ENCODE results near the gene EYS.

Gene EYS

DNA sequence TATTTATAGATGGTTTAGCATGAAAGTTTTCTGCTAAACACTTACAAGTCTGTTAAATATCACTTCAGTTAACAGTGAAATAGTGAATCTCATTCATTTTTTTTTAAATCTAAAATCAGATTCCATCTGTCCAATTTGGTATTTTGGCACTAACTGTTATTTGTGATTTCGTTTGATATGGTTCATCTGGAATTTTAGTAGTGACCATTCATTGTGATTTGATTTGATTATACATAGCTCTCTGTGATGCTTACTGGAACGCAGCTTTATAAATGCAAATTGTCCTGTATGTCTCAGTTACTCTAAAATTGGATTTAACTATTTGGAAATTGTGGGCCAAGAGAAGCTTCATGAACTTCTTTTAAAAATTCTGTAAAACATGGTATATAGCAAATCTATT is 571.5 kb downstream of the EYS start:
- no peak for DNase-seq (ENCODE audit: low read depth)
- TF ChIP-seq, protein P1, sequence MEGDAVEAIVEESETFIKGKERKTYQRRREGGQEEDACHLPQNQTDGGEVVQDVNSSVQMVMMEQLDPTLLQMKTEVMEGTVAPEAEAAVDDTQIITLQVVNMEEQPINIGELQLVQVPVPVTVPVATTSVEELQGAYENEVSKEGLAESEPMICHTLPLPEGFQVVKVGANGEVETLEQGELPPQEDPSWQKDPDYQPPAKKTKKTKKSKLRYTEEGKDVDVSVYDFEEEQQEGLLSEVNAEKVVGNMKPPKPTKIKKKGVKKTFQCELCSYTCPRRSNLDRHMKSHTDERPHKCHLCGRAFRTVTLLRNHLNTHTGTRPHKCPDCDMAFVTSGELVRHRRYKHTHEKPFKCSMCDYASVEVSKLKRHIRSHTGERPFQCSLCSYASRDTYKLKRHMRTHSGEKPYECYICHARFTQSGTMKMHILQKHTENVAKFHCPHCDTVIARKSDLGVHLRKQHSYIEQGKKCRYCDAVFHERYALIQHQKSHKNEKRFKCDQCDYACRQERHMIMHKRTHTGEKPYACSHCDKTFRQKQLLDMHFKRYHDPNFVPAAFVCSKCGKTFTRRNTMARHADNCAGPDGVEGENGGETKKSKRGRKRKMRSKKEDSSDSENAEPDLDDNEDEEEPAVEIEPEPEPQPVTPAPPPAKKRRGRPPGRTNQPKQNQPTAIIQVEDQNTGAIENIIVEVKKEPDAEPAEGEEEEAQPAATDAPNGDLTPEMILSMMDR (IDR thresholded peaks at IDR 0.05; ENCODE audit: insufficient read depth, low read depth, low read length, missing control alignments): no peak

DNA sequence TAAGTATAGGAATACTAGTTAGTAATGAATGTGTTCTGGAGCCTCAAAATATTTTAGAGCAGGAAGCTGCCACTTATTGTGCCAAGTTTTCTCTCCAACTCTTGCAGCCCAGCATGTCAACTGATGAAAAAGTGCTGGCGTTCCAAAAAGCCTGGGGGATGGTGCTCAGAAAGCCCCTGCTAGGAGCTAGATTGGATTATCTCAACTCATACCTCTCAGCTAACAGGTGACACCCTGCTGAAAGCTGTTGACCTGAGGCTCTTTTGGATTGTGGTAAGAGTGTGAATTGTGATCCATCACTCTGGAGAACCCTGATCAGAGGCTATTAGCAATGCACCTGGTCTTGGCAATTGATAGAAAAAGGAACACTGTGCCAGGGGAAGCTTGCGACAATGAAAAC is 580.4 kb downstream of the EYS start:
- DNase-seq (ENCODE audit: low read depth): no peak
- TF ChIP-seq, protein P1 (IDR thresholded peaks at IDR 0.05; ENCODE audit: insufficient read depth, low read depth, low read length, missing control alignments): no peak
- H3K4me3 ChIP-seq (ENCODE audit: low read depth, low read length): no peak overlapping the region

More for the DNA sequence above, 571.5 kb downstream of the EYS start:
- H3K4me3 ChIP-seq (ENCODE audit: low read depth, low read length): no peak overlapping the region

DNA sequence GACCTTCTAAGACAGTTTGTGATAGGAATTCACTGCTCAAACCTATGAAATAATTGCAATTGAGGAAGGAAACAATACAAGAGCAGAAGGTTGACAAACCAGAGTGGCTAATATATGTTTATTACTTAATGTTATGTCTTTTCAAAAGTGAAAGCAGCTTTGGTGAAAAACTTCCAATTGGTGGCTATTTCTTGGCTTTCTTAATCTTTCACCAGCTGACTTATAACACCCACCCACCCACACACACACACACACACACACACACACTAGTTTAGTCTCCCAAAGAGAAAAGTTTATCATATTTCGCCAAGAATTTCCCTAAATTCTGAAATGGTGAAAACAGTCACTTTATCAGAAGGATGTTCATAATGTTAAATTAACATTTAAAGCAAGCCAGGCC is 583.5 kb downstream of the EYS start:
- TF ChIP-seq, protein P1 (IDR thresholded peaks at IDR 0.05; ENCODE audit: insufficient read depth, low read depth, low read length, missing control alignments): no peak
- H3K4me3 ChIP-seq (ENCODE audit: low read depth, low read length): no peak overlapping the region

DNA sequence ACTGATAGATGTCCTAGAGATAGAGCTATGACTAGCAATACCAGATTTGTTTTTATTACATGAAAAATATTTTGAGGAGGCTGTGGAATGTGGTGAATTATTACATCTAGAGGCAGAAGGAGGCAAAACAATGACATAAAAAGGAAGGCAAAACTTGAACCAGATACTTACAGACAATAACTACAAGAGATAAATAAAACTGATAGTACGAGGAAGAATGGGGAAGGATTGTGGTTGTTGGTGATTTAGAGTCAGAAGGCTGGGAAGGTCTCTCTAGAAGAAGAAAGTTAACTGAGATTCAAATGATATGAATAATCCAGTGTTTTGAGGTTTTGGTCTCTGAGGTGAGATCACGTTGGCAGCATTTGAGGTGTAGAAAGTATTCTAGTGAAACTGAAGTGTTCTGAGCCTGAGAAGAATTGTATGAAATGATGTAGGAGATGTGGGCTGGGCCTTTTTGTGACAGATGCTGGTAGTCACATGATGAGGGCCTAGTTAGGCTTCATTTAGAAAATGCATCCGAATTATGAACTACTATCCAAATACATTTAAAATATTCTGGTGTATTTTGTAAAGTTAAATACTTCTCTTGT is 589.1 kb downstream of the EYS start:
- H3K4me3 ChIP-seq (ENCODE audit: low read depth, low read length): no peak overlapping the region
- TF ChIP-seq, protein P1 (IDR thresholded peaks at IDR 0.05; ENCODE audit: insufficient read depth, low read depth, low read length, missing control alignments): no peak
- no peak for DNase-seq (ENCODE audit: low read depth)

More for the DNA sequence above, 583.5 kb downstream of the EYS start:
- no peak for DNase-seq (ENCODE audit: low read depth)

DNA sequence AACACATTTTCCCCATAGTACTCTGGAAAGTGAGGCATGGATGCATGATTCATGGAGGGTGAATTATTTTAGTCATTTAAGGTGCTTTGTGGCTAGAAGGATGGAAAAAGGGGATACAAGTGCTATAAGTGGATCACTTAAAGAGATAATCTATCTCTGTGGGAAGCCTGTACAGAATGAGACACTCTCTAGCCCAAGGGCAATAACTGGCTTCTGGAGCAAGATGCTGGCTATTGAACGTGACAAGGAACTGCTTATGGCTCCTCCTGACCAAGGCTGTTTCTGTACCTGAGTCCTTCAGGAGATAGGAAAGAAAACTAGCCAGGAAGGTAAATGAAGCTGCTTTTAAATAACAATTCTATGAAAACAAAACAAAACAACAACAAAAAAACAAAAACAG is 590.7 kb downstream of the EYS start:
- TF ChIP-seq, protein P1 (IDR thresholded peaks at IDR 0.05; ENCODE audit: insufficient read depth, low read depth, low read length, missing control alignments): no peak
- H3K4me3 ChIP-seq (ENCODE audit: low read depth, low read length): no peak overlapping the region
- no peak for DNase-seq (ENCODE audit: low read depth)

DNA sequence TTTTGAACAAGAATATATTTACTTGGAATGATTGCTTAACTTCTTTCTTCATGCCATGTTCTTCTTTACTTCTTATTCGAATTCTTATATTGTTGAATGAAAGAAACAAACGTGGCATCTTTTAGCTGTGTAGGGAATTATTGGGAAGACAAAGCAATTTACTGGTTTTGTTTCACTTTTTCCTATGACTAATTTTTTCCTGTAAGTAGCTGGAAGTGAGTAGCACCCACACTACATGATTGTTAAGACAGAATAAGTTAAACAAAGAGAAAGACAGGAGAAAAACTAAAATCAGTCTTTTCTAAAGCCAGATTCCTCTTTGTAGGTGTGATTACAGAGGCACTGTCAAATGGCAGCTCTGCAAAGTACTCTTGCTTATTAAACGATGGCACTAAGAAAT is 593.4 kb downstream of the EYS start:
- no peak overlapping the region for H3K4me3 ChIP-seq (ENCODE audit: low read depth, low read length)
- no peak for DNase-seq (ENCODE audit: low read depth)
- TF ChIP-seq, protein P1 (IDR thresholded peaks at IDR 0.05; ENCODE audit: insufficient read depth, low read depth, low read length, missing control alignments): no peak

DNA sequence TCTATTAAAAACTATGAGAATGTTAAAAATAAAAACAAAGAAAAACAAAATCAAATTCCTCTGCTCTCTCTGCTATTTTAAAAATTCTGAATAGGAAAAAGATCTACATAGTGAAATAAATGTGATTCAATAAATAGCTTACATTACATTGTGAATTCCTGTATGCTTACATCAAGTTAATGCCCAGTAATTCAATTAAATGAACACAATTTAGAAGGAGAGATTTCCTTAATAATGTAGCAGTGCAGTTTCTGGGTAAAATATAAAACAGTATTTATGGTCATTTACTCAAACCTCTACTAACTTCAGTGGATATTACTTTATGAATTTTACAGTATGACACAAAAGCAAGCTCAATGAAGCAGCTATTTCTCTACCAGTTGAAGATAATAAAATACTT is 594.6 kb downstream of the EYS start:
- H3K4me3 ChIP-seq (ENCODE audit: low read depth, low read length): no peak overlapping the region
- no peak for DNase-seq (ENCODE audit: low read depth)
- TF ChIP-seq, protein P1 (IDR thresholded peaks at IDR 0.05; ENCODE audit: insufficient read depth, low read depth, low read length, missing control alignments): no peak
